Mucosa of stomach (tissue), 1 donor: ENCODE data around the gene PRPF31.

Experiments used
- H3K27me3 ChIP-seq: one replicate; pipeline ENCODE4 v1.7.0; 2013; ENCODE audit warnings: mild to moderate bottlenecking, low read length; ENCODE audit not compliant: control insufficient read depth, insufficient read depth
- H3K36me3 ChIP-seq: one replicate; pipeline ENCODE4 v1.7.0; 2013; ENCODE audit warnings: low read length; ENCODE audit not compliant: control insufficient read depth, insufficient read depth
- H3K4me1 ChIP-seq: one replicate; pipeline ENCODE4 v1.7.0; 2013; ENCODE audit warnings: mild to moderate bottlenecking, low read length; ENCODE audit not compliant: control insufficient read depth, insufficient read depth
- H3K4me3 ChIP-seq: one replicate; pipeline ENCODE4 v1.7.0; 2013; ENCODE audit warnings: low read length
- H3K9ac ChIP-seq: one replicate; pipeline ENCODE4 v1.7.0; 2013; ENCODE audit warnings: mild to moderate bottlenecking, low read length, moderate library complexity
- H3K9me3 ChIP-seq: one replicate; pipeline ENCODE4 v1.7.0; 2013; ENCODE audit warnings: mild to moderate bottlenecking, low read length, moderate library complexity; ENCODE audit not compliant: control insufficient read depth
- donor health status: Pancreatic carcinoma.

PRPF31 gene

DNA sequence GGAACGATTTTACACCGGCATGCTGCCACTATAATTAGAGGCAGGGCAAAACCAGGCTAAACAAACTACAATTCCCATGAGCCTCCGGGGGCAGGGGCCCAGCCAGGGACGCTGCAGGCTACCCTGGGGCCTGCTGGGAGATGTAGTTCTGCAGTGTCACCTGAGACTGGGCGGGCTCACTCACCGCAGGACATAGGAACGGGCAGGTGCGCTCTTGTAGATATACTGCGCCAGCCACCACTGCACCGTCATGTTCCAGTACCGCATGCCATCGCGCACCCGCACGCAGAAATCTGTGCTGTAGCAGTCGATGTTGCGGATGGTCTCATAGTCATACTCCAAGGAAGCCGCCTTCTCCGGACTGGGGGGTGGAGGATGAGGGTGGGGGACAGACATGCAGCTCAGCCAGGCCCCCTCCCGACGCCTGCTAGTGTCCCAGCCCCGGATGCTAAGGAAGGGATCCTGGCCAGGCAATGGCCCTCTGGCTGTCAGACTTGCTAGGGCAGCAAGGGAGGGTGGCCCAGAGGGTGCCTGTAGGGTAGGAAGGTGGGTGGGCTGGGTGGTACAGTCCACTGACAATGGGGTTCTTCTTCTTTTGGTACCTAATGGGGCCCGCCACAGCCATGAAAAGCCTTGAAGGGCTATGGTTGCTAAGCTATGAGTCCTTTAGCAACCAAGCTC lies 63.2 kb downstream of the PRPF31 start:
- H3K27me3 ChIP-seq = no peaks in the 10 kb centered on the region
- no peak overlapping the region for H3K4me3 ChIP-seq
- no peaks in the 10 kb centered on the region for H3K9me3 ChIP-seq
- peaks cover 11% of the 10 kb centered on the region for H3K4me1 ChIP-seq
- H3K36me3 ChIP-seq = no peaks in the 10 kb centered on the region
- no peak overlapping the region for H3K9ac ChIP-seq

- Histone ChIP-seq H3K9me3 (no peaks in the 10 kb centered on the region), H3K4me3 (no peak overlapping the region), H3K27me3 (no peaks in the 10 kb centered on the region), H3K36me3 (no peaks in the 10 kb centered on the region), H3K4me1 (peaks cover 11% of the 10 kb centered on the region), H3K9ac (no peak overlapping the region)
Measured at GRCh38 chr19:54179262-54179852, 63.8 kb downstream of the PRPF31 start.

DNA sequence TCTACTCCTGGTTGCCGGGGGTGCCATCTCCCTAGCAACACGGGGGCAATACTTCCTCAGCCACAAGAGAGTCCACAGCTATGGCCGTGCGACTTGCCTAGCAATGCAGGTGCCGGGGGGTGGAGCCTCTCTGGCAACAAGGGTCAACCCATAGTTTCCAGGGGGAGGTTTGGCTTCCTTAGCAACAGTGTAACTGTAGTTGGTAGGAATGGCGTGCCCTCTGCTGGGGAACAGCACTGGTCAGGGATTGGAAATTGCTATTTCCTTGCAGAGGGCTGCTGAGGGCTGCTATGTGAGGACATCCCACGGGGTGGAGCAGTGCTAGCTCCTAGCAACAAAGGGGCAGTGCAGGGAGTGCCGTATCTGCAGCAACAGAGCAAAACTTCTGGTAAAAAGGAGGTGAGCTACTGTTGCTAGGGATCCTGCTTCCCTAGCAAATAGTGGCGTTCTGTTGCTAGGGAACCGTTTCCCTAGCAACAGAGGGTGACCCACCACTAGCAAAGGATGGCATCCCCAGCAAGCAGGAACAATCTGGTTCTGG lies 64.4 kb downstream of the PRPF31 start:
- no peak overlapping the region for H3K9ac ChIP-seq
- H3K27me3 ChIP-seq = no peaks in the 10 kb centered on the region
- H3K36me3 ChIP-seq = no peaks in the 10 kb centered on the region

DNA sequence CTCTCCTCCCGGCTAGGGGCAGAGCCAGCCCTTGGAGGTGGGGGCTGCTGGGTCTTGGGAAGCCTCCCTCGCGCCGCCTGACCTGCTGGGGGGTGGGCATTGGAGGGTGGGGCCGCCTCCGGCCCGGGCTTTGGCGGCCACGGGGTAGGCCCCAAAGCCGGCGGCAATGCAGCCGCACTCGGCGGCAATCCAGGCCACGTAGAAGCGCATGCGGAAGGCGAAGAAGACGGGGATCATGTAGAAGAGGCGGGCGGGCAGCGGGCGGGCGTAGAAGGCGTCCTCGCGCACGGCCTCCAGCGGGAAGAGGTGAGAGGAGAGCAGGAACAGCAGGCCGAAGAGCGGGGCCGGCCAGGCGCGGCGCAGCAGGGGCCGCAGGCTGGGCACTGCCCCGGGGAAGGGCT lies 65.1 kb downstream of the PRPF31 start:
- peaks cover 11% of the 10 kb centered on the region for H3K4me1 ChIP-seq
- H3K27me3 ChIP-seq = no peaks in the 10 kb centered on the region
- H3K9ac ChIP-seq = no peak overlapping the region
- H3K36me3 ChIP-seq = no peaks in the 10 kb centered on the region
- H3K4me3 ChIP-seq = no peak overlapping the region
- no peaks in the 10 kb centered on the region for H3K9me3 ChIP-seq

More for the DNA sequence above, 64.4 kb downstream of the PRPF31 start:
- peaks cover 11% of the 10 kb centered on the region for H3K4me1 ChIP-seq
- no peak overlapping the region for H3K4me3 ChIP-seq
- no peaks in the 10 kb centered on the region for H3K9me3 ChIP-seq
